ENCODE measurements around the gene PPP4R1. TPM values are rescaled to one million over a fixed set of nuclear protein-coding genes. Genes with fewer than 3 reads are reported as not detected.

Gene PPP4R1
- total RNA-seq, 4 donors from 2014 or later, result 27.7 to 48.3 (median 32.0) TPM

DNA sequence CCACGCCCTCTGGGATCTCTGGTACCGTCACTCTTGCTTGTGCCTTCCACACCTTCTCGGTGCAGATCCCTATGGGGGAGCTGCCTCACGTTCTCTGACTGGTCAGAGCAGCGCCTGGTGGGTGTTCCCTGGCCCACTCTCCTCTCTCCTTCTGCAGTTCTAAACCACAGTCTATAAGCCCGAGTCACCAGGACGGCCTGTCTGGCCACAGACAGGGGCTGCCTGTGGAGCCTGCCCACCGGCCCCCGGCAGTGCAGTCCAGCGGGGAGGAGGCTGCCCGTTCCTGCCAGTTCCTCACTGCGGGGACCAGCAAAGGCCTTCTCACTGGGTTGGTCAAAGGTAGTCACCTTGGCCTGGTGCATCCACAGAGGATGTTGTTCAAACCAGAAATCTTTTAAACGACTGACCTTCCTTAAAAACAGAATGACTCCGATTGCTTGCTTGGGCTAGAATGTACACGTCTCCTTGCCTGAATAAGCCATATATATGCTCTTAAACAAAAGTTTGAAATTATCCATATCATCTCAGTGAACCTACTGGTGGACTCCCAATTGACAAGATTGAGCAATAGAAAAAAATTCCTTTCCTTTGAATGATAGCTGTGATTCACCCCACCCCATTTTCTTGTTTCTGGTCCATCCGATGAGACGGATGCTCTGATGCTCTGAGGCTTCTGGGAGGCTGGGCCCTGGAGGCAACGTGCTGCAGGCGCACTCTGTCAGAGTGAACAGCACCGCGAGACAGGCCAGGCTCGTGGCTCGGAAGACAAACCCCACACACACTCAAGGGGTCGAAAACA lies 77.8 kb downstream of the PPP4R1 start:
- H3K4me1 ChIP-seq, result no peaks in the 10 kb centered on the region
- TF ChIP-seq POLR2A (IDR thresholded peaks at IDR 0.05), result no peak
- TF ChIP-seq, protein P1, sequence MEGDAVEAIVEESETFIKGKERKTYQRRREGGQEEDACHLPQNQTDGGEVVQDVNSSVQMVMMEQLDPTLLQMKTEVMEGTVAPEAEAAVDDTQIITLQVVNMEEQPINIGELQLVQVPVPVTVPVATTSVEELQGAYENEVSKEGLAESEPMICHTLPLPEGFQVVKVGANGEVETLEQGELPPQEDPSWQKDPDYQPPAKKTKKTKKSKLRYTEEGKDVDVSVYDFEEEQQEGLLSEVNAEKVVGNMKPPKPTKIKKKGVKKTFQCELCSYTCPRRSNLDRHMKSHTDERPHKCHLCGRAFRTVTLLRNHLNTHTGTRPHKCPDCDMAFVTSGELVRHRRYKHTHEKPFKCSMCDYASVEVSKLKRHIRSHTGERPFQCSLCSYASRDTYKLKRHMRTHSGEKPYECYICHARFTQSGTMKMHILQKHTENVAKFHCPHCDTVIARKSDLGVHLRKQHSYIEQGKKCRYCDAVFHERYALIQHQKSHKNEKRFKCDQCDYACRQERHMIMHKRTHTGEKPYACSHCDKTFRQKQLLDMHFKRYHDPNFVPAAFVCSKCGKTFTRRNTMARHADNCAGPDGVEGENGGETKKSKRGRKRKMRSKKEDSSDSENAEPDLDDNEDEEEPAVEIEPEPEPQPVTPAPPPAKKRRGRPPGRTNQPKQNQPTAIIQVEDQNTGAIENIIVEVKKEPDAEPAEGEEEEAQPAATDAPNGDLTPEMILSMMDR (IDR thresholded peaks at IDR 0.05 in 4 of 5, conservative IDR thresholded peaks at IDR 0.05 in 1 of 5), result no peak
- ATAC-seq (no peak), DNase-seq (no peak)
- H3K9me3 ChIP-seq, result no peaks in the 10 kb centered on the region
- H3K36me3 ChIP-seq, result peaks cover 0 to 57% of the 10 kb centered on the region in 2 donors
- H3K27ac ChIP-seq, result no peak overlapping the region
- in situ Hi-C loops (cut with MboI; ENCODE audit: low sequenced_read_pairs in 4 of 4), result no loop called here
- H3K4me3 ChIP-seq, result no peak overlapping the region
- no peaks in the 10 kb centered on the region for H3K27me3 ChIP-seq
- intact Hi-C loops (cut with DNase I; ENCODE audit: low total_unique reads), result no loop called here

GRCh38 chr18:9535430-9535991 lies 78.8 kb downstream of the PPP4R1 start:
- Histone ChIP-seq H3K9me3 (no peaks in the 10 kb centered on the region), H3K4me1 (no peaks in the 10 kb centered on the region), H3K27ac (no peak overlapping the region), H3K27me3 (no peaks in the 10 kb centered on the region), H3K36me3 (peaks cover 0 to 66% of the 10 kb centered on the region in 2 donors), H3K4me3 (no peak overlapping the region)
- DNase-seq, result no peak
- in situ Hi-C loops (cut with MboI; ENCODE audit: low sequenced_read_pairs in 4 of 4) (no loop called here), intact Hi-C loops (cut with DNase I; ENCODE audit: low total_unique reads) (no loop called here)
- ATAC-seq, result peak in 1 of 2 donors; percentile 45
- TF ChIP-seq, protein P1 (IDR thresholded peaks at IDR 0.05 in 4 of 5, conservative IDR thresholded peaks at IDR 0.05 in 1 of 5), result no peak
- no peak for TF ChIP-seq POLR2A (IDR thresholded peaks at IDR 0.05)

GRCh38 chr18:9534844-9535243 lies 79.5 kb downstream of the PPP4R1 start:
- H3K27me3 ChIP-seq, result no peaks in the 10 kb centered on the region
- no peaks in the 10 kb centered on the region for H3K9me3 ChIP-seq
- H3K4me3 ChIP-seq, result no peak overlapping the region
- H3K4me1 ChIP-seq, result no peaks in the 10 kb centered on the region
- no peak for TF ChIP-seq POLR2A (IDR thresholded peaks at IDR 0.05)
- TF ChIP-seq, protein P1 (IDR thresholded peaks at IDR 0.05 in 4 of 5, conservative IDR thresholded peaks at IDR 0.05 in 1 of 5), result no peak
- intact Hi-C loops (cut with DNase I; ENCODE audit: low total_unique reads), result no loop called here
- in situ Hi-C loops (cut with MboI; ENCODE audit: low sequenced_read_pairs in 4 of 4), result no loop called here
- DNase-seq (no peak), ATAC-seq (no peak)
- peaks cover 0 to 72% of the 10 kb centered on the region in 2 donors for H3K36me3 ChIP-seq
- H3K27ac ChIP-seq, result no peak overlapping the region

- intact Hi-C loops (cut with DNase I; ENCODE audit: low total_unique reads) (no loop called here), in situ Hi-C loops (cut with MboI; ENCODE audit: low sequenced_read_pairs in 4 of 4) (no loop called here)
- Histone ChIP-seq H3K4me1 (no peaks in the 10 kb centered on the region), H3K36me3 (peaks cover 2 to 73% of the 10 kb centered on the region in 2 donors), H3K4me3 (no peak overlapping the region), H3K27me3 (no peaks in the 10 kb centered on the region), H3K9me3 (no peaks in the 10 kb centered on the region), H3K27ac (no peak overlapping the region)
- no peak for TF ChIP-seq POLR2A (IDR thresholded peaks at IDR 0.05)
- TF ChIP-seq, protein P1 (IDR thresholded peaks at IDR 0.05 in 4 of 5, conservative IDR thresholded peaks at IDR 0.05 in 1 of 5), result no peak
- ATAC-seq (no peak), DNase-seq (no peak)
Measured at GRCh38 chr18:9531791-9532410, 82.5 kb downstream of the PPP4R1 start.

Measured in gastrocnemius medialis (tissue), 4 donors.